ENCODE data around the gene YIPF2. TPM values are rescaled to one million over a fixed set of nuclear protein-coding genes. Genes with fewer than 3 reads are reported as not detected.

The YIPF2 gene
- total and polyA plus RNA-seq, 8 donors: 31.9 to 77.6 (median 37.1) TPM

GRCh38 chr19:10895920-10896319 is 32.5 kb downstream of the YIPF2 start:
- ATAC-seq (no peak), DNase-seq (no peak)
- no peaks in the 10 kb centered on the region for H3K9me3 ChIP-seq
- TF ChIP-seq, protein P1, sequence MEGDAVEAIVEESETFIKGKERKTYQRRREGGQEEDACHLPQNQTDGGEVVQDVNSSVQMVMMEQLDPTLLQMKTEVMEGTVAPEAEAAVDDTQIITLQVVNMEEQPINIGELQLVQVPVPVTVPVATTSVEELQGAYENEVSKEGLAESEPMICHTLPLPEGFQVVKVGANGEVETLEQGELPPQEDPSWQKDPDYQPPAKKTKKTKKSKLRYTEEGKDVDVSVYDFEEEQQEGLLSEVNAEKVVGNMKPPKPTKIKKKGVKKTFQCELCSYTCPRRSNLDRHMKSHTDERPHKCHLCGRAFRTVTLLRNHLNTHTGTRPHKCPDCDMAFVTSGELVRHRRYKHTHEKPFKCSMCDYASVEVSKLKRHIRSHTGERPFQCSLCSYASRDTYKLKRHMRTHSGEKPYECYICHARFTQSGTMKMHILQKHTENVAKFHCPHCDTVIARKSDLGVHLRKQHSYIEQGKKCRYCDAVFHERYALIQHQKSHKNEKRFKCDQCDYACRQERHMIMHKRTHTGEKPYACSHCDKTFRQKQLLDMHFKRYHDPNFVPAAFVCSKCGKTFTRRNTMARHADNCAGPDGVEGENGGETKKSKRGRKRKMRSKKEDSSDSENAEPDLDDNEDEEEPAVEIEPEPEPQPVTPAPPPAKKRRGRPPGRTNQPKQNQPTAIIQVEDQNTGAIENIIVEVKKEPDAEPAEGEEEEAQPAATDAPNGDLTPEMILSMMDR (IDR thresholded peaks at IDR 0.05): no peak
- H3K4me3 ChIP-seq: no peak overlapping the region
- peaks cover 6 to 10% of the 10 kb centered on the region in 2 donors for H3K4me1 ChIP-seq
- H3K36me3 ChIP-seq: no peaks in the 10 kb centered on the region
- no peaks in the 10 kb centered on the region for H3K27me3 ChIP-seq
- intact Hi-C loops (cut with DNase I): no loop called here
- no peak overlapping the region for H3K27ac ChIP-seq

DNA sequence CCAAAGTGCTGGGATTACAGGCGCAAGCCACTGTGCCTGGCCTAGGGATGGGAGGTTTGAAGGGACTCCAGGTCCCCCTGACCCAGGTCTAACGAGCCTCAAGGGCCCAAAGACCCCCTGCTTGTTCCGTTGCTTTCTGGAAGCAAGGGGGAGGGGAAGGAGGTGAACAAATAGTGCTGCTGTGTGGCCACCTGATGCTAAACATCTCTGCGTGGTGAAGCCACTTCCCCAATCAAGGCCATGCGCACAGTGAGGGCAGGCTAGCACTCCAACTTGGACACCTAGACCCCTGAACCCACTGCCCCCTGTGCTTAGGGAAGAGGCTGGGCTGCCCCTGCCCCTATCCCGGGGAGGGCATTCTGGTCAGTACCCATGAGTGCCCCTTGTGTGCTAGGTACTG is 33.1 kb downstream of the YIPF2 start:
- H3K27me3 ChIP-seq: no peaks in the 10 kb centered on the region
- H3K27ac ChIP-seq: no peak overlapping the region
- ATAC-seq (no peak), DNase-seq (no peak)
- H3K4me3 ChIP-seq: no peak overlapping the region
- intact Hi-C loops (cut with DNase I): no loop called here
- H3K36me3 ChIP-seq: no peaks in the 10 kb centered on the region
- TF ChIP-seq, protein P1 (IDR thresholded peaks at IDR 0.05): no peak
- H3K9me3 ChIP-seq: no peaks in the 10 kb centered on the region
- H3K4me1 ChIP-seq: peaks cover 6 to 10% of the 10 kb centered on the region in 2 donors

DNA sequence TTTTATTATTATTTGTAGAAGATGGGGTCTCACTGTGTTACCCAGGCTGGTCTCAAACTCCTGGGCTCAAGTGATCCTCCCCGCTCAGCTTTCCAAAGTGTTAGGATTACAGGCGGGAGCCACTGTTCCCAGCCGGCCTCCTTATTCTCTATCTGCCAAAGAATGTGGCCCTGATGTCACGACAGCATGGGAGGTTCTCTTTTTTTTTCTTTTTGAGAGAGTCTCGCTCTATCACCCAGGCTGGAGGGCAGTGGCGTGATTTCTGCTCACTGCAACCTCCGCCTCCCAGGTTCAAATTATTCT is 33.6 kb downstream of the YIPF2 start:
- Histone ChIP-seq H3K27me3 (no peaks in the 10 kb centered on the region), H3K27ac (no peak overlapping the region), H3K4me1 (peaks cover 6 to 10% of the 10 kb centered on the region in 2 donors), H3K9me3 (no peaks in the 10 kb centered on the region), H3K36me3 (no peaks in the 10 kb centered on the region), H3K4me3 (no peak overlapping the region)
- DNase-seq (no peak), ATAC-seq (no peak)
- intact Hi-C loops (cut with DNase I): no loop called here
- TF ChIP-seq, protein P1 (IDR thresholded peaks at IDR 0.05): no peak

GRCh38 chr19:10892256-10892655 is 36.2 kb downstream of the YIPF2 start:
- no peaks in the 10 kb centered on the region for H3K27me3 ChIP-seq

GRCh38 chr19:10891405-10892086 is 36.9 kb downstream of the YIPF2 start:
- Histone ChIP-seq H3K4me3 (no peak overlapping the region), H3K36me3 (no peaks in the 10 kb centered on the region), H3K27ac (peak overlapping the region in 1 of 2 donors; percentile 23), H3K9me3 (no peaks in the 10 kb centered on the region), H3K27me3 (no peaks in the 10 kb centered on the region), H3K4me1 (peaks cover 0 to under 1% of the 10 kb centered on the region in 2 donors)
- TF ChIP-seq, protein P1 (IDR thresholded peaks at IDR 0.05): no peak
- ATAC-seq (peak; percentile 36), DNase-seq (peak in 1 of 4 donors; percentile 74)
- intact Hi-C loops (cut with DNase I): no loop called here

More at GRCh38 chr19:10892256-10892655, 36.2 kb downstream of the YIPF2 start:
- TF ChIP-seq, protein P1 (IDR thresholded peaks at IDR 0.05): no peak
- H3K36me3 ChIP-seq: no peaks in the 10 kb centered on the region
- intact Hi-C loops (cut with DNase I): no loop called here
- H3K4me3 ChIP-seq: no peak overlapping the region
- DNase-seq: no peak
- H3K9me3 ChIP-seq: no peaks in the 10 kb centered on the region
- no peak overlapping the region for H3K27ac ChIP-seq
- ATAC-seq: no peak
- peaks cover 6 to 8% of the 10 kb centered on the region in 2 donors for H3K4me1 ChIP-seq
